T-helper 2 cell treated with Interferon-gamma antibody and Interleukin-4, amounts not matched to agents 5 μg/mL and 100 μg/mL, for 36 hours (primary cell): ENCODE data around the gene TRNP1.
"Not testable (repeated sequence)": the region's sequence is repeated elsewhere in the genome, so short reads cannot be mapped to it uniquely, and the experiment has no call there.

Source experiments
- DNase-seq: peaks from one replicate; pipeline ENCODE4 v3.0.0; 2021; ENCODE audit warnings: low spot score
- H3K27ac Mint-ChIP-seq: one replicate; pipeline ENCODE4 v1.8.0; 2021; ENCODE audit warnings: mild to moderate bottlenecking, mixed read lengths
- H3K27me3 Mint-ChIP-seq: one replicate; pipeline ENCODE4 v1.8.0; 2021; ENCODE audit warnings: low read depth, mixed read lengths
- H3K36me3 Mint-ChIP-seq: one replicate; pipeline ENCODE4 v1.8.0; 2021; ENCODE audit warnings: low read depth, mixed read lengths
- H3K4me1 Mint-ChIP-seq: one replicate; pipeline ENCODE4 v1.8.0; 2021; ENCODE audit warnings: low read depth, mixed read lengths
- H3K4me3 Mint-ChIP-seq: one replicate; pipeline ENCODE4 v1.8.0; 2022; ENCODE audit warnings: mild to moderate bottlenecking, moderate library complexity, mixed read lengths
- H3K9me3 Mint-ChIP-seq: one replicate; pipeline ENCODE4 v1.8.0; 2021; ENCODE audit warnings: mixed read lengths

The TRNP1 gene

GRCh38 chr1:26993237-26994019 is at the start of gene TRNP1:
Gene TRNP1, plus strand, starts transcription at chr1:26993692. Its CDS starts 95 bp downstream, at chr1:26993787.
- peak within 1 kb of the TSS; percentile 83 for H3K4me3 Mint-ChIP-seq
- DNase-seq = peak; percentile 75
- no peaks in the 10 kb centered on the region for H3K36me3 Mint-ChIP-seq
- no peaks in the 10 kb centered on the region for H3K9me3 Mint-ChIP-seq
- H3K27me3 Mint-ChIP-seq = peaks cover 69% of the 10 kb centered on the region
- H3K4me1 Mint-ChIP-seq = peaks cover 22% of the 10 kb centered on the region
- H3K27ac Mint-ChIP-seq = peak within 1 kb of the TSS; percentile 20

- Mint-ChIP-seq H3K27me3 (no peaks in the 10 kb centered on the region), H3K9me3 (no peaks in the 10 kb centered on the region), H3K4me1 (no peaks in the 10 kb centered on the region), H3K27ac (no peak overlapping the region), H3K36me3 (peaks cover 32% of the 10 kb centered on the region), H3K4me3 (no peak overlapping the region)
- no peak for DNase-seq
Measured at GRCh38 chr1:26945138-26945537, 48.4 kb upstream of the TRNP1 start.

GRCh38 chr1:26945728-26946127 is 47.8 kb upstream of the TRNP1 start:
- no peaks in the 10 kb centered on the region for H3K27me3 Mint-ChIP-seq
- H3K36me3 Mint-ChIP-seq = peaks cover 32% of the 10 kb centered on the region
- H3K9me3 Mint-ChIP-seq = no peaks in the 10 kb centered on the region
- DNase-seq = no peak
- no peak overlapping the region for H3K4me3 Mint-ChIP-seq
- no peaks in the 10 kb centered on the region for H3K4me1 Mint-ChIP-seq
- H3K27ac Mint-ChIP-seq = no peak overlapping the region

- DNase-seq = no peak
- Mint-ChIP-seq H3K4me3 (no peak overlapping the region), H3K36me3 (peaks cover 32% of the 10 kb centered on the region), H3K9me3 (no peaks in the 10 kb centered on the region), H3K27ac (no peak overlapping the region), H3K27me3 (no peaks in the 10 kb centered on the region), H3K4me1 (no peaks in the 10 kb centered on the region)
Measured at GRCh38 chr1:26946270-26946669, 47.2 kb upstream of the TRNP1 start.

GRCh38 chr1:26948725-26949057 is 44.8 kb upstream of the TRNP1 start:
- H3K27ac Mint-ChIP-seq, H3K4me1 Mint-ChIP-seq, H3K27me3 Mint-ChIP-seq, DNase-seq, H3K4me3 Mint-ChIP-seq, H3K9me3 Mint-ChIP-seq: not testable (repeated sequence)
- H3K36me3 Mint-ChIP-seq = peaks cover 19% of the 10 kb centered on the region

GRCh38 chr1:26949266-26949925 is 44.1 kb upstream of the TRNP1 start:
- Mint-ChIP-seq H3K4me1 (no peaks in the 10 kb centered on the region), H3K27me3 (peaks cover 2% of the 10 kb centered on the region), H3K27ac (no peak overlapping the region), H3K9me3 (no peaks in the 10 kb centered on the region), H3K4me3 (no peak overlapping the region), H3K36me3 (peaks cover 19% of the 10 kb centered on the region)
- no peak for DNase-seq

GRCh38 chr1:26949926-26950319 is 43.6 kb upstream of the TRNP1 start:
- no peak for DNase-seq
- peaks cover 2% of the 10 kb centered on the region for H3K27me3 Mint-ChIP-seq
- H3K36me3 Mint-ChIP-seq = peaks cover 19% of the 10 kb centered on the region
- no peaks in the 10 kb centered on the region for H3K9me3 Mint-ChIP-seq
- no peak overlapping the region for H3K4me3 Mint-ChIP-seq
- no peaks in the 10 kb centered on the region for H3K4me1 Mint-ChIP-seq
- H3K27ac Mint-ChIP-seq = no peak overlapping the region

GRCh38 chr1:26950602-26951001 is 42.9 kb upstream of the TRNP1 start:
- H3K9me3 Mint-ChIP-seq = no peaks in the 10 kb centered on the region
- peaks cover 5% of the 10 kb centered on the region for H3K27me3 Mint-ChIP-seq
- no peak overlapping the region for H3K27ac Mint-ChIP-seq
- no peaks in the 10 kb centered on the region for H3K4me1 Mint-ChIP-seq
- no peak for DNase-seq
- peaks cover 12% of the 10 kb centered on the region for H3K36me3 Mint-ChIP-seq
- no peak overlapping the region for H3K4me3 Mint-ChIP-seq

- H3K27ac Mint-ChIP-seq = no peak overlapping the region
- no peak overlapping the region for H3K4me3 Mint-ChIP-seq
- H3K27me3 Mint-ChIP-seq = peaks cover 10% of the 10 kb centered on the region
Measured at GRCh38 chr1:26951216-26951615, 42.3 kb upstream of the TRNP1 start.

GRCh38 chr1:26951821-26952497 is 41.5 kb upstream of the TRNP1 start:
- Mint-ChIP-seq H3K9me3 (no peaks in the 10 kb centered on the region), H3K4me1 (no peaks in the 10 kb centered on the region), H3K36me3 (peaks cover under 1% of the 10 kb centered on the region), H3K27ac (no peak overlapping the region), H3K4me3 (no peak overlapping the region), H3K27me3 (peaks cover 16% of the 10 kb centered on the region)
- DNase-seq = no peak

More at GRCh38 chr1:26951216-26951615, 42.3 kb upstream of the TRNP1 start:
- no peaks in the 10 kb centered on the region for H3K4me1 Mint-ChIP-seq
- peaks cover 6% of the 10 kb centered on the region for H3K36me3 Mint-ChIP-seq
- DNase-seq = no peak
- no peaks in the 10 kb centered on the region for H3K9me3 Mint-ChIP-seq

GRCh38 chr1:26953374-26953773 is 40.1 kb upstream of the TRNP1 start:
- H3K9me3 Mint-ChIP-seq = no peaks in the 10 kb centered on the region
- H3K4me3 Mint-ChIP-seq = no peak overlapping the region
- H3K4me1 Mint-ChIP-seq = no peaks in the 10 kb centered on the region
- H3K27ac Mint-ChIP-seq = no peak overlapping the region
- H3K27me3 Mint-ChIP-seq = peaks cover 24% of the 10 kb centered on the region
- no peak for DNase-seq
- H3K36me3 Mint-ChIP-seq = no peaks in the 10 kb centered on the region

- Mint-ChIP-seq H3K9me3 (no peaks in the 10 kb centered on the region), H3K27ac (no peak overlapping the region), H3K36me3 (no peaks in the 10 kb centered on the region), H3K27me3 (peaks cover 45% of the 10 kb centered on the region), H3K4me3 (no peak overlapping the region), H3K4me1 (peaks cover 4% of the 10 kb centered on the region)
- no peak for DNase-seq
Measured at GRCh38 chr1:26956321-26956720, 37.2 kb upstream of the TRNP1 start.

- H3K4me3 Mint-ChIP-seq = no peak overlapping the region
Measured at GRCh38 chr1:26957306-26957705, 36.2 kb upstream of the TRNP1 start.

GRCh38 chr1:26959270-26959669 is 34.2 kb upstream of the TRNP1 start:
- Mint-ChIP-seq H3K4me1 (peaks cover 4% of the 10 kb centered on the region), H3K36me3 (no peaks in the 10 kb centered on the region), H3K27ac (no peak overlapping the region), H3K4me3 (peak overlapping the region; percentile 34), H3K27me3 (peaks cover 60% of the 10 kb centered on the region), H3K9me3 (no peaks in the 10 kb centered on the region)
- no peak for DNase-seq

More at GRCh38 chr1:26957306-26957705, 36.2 kb upstream of the TRNP1 start:
- Mint-ChIP-seq H3K4me1 (peaks cover 4% of the 10 kb centered on the region), H3K36me3 (no peaks in the 10 kb centered on the region), H3K27me3 (peaks cover 54% of the 10 kb centered on the region), H3K27ac (no peak overlapping the region), H3K9me3 (no peaks in the 10 kb centered on the region)
- no peak for DNase-seq
